ENCODE data around the gene TNFSF18.
A peak's percentile ranks its signal among the peaks of the same experiment; 100 is the strongest.
"Not testable (repeated sequence)": the region's sequence is repeated elsewhere in the genome, so short reads cannot be mapped to it uniquely, and the experiment has no call there.

TNFSF18 gene, protein sequence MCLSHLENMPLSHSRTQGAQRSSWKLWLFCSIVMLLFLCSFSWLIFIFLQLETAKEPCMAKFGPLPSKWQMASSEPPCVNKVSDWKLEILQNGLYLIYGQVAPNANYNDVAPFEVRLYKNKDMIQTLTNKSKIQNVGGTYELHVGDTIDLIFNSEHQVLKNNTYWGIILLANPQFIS

DNA sequence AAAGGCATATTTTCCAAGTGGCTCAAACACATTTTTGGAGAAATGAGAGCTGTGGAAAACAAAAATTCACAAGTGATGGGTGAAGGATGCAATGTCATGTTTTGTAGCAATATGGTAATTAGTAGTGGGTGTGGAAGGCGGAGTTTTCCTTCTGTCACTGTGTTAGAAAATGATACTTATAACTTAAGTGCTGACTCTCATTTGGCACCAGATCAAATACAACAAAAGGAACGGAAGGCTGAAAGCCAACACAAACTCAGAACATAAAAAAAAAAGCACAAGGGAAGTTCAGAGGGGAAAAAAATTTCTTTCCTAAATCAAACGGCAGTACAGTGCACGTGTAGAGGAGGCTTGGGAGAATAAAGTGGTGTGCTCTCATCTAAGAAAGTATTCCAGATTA, at the start of gene TNFSF18:
TNFSF18 (minus strand) TSS at position 77 of the 400 bp plus-strand sequence; CDS start at position 32, 45 bp downstream.
- DNase-seq (ENCODE audit: low spot score) = peak; percentile 25

DNA sequence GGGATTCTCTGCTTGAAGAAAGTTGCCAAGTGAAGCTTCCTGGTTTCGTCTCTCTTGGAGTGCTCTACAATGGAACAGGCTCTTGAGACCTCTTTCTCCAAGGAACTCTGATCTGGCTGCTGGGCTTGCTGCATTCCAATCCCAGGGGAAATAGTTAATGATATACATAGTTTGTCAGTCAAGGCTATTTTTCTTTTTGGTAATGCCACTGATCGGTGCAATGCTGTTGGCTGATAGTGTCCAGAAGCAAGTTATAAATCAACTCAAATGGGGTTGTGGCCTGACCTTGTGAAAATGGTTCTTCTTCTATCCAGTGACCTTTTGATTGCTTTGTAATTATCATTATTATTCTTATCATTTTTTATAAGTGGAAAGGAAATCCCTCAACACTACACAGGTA, 48.4 kb upstream of the TNFSF18 start:
- no peak for DNase-seq (ENCODE audit: low spot score)

DNA sequence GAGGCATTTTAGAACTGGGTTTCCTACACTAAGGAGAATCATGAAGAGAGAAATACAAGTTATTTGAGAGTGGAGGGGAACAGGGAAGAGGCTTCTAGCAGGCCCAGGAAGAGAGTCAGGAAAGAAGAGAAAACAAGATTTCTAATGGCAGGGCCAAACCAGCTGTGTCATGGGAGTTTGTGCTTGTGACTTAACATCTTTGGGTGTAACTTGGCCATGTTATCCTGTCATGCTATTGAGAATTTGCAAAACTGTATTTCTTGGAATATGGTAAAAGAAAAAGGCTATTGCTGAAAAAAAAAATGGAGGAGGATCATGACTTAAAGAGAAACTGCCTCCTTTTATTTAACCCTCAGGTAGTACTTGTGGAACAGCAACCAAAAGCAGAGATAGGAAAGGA, 47.4 kb upstream of the TNFSF18 start:
- no peak for DNase-seq (ENCODE audit: low spot score)

DNA sequence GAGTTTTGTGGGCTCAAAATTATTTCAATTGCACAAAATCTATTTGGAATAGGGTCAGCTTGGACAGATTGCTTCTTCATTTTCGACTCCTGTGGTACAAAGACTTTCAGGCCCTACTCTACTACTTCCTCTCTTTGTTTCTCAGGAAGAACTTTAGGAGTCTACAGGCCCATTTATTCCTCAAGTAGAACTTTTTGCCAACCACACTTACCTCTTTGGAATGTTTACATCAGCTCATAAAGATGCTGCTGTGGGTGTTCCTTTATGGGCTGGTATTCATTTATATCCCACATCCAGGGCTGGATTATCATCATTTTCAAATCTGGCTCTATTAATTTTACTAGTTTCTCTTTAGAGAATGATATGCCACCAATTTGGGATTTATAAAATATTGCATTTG, 46.3 kb upstream of the TNFSF18 start:
- DNase-seq (ENCODE audit: low spot score) = no peak

DNA sequence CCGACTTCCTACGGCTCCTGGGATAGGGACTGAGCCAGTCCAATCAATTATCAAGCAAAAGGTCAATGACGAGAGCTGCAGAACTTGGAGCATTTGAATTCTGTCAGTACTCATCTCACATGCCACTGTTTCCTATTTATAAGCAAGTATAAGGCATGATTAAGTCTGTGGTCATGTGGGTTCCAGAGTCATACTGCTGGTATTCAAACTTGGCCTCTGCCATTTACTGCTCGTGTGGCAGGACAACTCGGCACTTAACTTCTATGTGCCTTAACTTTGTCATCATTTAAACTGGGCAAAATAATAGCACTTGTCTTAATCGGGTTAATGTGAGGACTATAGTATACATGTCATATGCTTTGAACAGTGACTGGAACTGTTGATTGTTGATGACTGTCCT, 44.9 kb upstream of the TNFSF18 start:
- DNase-seq (ENCODE audit: low spot score) = no peak

DNA sequence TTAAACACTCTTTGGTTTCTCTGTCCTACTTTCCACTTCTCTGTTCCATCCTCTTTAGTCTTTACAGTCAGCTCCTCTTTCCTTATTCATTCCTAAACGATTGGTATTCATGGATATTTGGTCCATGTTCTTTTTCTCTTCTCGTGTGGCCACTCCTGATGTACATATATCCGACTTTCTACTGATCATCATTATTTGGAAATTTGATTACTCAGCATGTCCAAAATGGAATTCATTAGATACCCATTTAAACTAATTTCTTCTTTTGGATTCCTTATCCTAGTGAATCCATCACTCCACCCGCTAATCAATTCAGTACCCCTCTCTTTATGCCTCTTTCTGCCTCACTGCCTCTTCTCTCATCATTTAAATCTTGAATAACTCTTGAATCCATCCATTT, 43.8 kb upstream of the TNFSF18 start:
- DNase-seq (ENCODE audit: low spot score) = no peak

DNA sequence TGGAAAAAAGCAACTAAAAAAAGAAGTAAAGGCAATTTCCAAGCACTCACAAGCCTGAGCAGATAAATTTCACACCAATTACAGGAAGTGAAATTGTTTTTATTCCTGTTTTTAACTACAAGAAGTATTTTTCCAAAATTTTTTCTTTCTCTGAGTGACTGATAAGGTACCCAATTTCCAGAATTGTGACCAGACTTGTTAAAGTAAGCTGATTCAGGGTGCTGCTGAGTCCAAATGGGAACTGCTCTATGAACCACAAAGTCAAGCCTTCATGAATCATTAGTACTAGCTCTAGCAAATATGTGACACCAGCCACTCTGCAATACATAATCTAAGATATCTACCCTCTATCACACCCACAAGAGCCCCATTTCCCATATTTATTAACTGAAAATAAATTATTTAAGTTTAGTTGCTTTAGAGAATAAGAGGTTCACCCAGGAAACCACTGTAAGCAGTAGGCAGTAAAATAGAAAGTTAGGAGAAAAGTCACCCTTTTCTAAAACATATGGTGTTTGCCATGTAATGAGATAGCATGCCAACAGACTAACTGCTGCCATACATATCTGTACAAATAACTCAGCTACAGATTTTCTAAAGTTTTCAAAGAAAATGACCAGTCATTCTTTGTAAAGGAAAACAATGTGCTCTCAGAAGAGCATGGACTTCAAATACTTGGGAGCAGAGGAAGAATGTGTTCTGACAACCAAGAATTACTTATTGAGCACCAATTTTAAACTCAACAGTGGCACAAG, 43.1 kb upstream of the TNFSF18 start:
- no peak for DNase-seq (ENCODE audit: low spot score)

DNA sequence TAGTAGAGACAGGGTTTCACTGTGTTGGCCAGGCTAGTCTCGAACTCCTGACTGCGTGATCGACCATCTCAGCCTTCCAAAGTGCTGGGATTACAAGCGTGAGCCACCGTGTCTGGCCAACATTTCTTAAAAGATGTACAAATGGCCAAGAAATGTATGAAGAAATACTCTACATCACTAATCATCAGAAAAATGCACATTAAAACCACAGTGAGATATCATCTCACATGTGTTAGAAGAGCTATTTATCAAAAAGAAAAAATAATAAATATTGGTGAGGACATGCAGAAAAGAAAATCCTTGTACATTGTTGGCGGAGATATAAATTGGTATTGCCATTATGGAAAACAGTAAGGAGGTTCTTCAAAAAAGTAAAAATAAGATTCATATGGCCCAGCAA, 33.6 kb upstream of the TNFSF18 start:
- no peak for DNase-seq (ENCODE audit: low spot score)

DNA sequence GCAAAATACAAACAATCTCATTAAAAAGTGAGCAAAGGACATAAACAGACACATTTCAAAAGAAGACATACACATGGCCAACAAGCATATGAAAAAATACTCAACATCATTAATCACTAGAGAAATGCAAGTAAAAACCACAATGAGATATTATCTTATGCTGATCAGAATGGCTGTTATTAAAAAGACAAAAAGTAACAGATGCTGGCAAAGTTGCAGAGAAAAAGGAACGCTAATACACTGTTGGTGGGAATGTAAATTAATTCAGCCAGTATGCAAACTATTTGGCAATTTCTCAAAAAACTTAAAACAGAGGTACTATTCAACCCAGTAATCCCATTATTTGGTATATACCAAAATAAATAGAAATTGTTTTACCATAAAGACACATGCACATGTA, 32.2 kb upstream of the TNFSF18 start:
- DNase-seq (ENCODE audit: low spot score) = no peak

DNA sequence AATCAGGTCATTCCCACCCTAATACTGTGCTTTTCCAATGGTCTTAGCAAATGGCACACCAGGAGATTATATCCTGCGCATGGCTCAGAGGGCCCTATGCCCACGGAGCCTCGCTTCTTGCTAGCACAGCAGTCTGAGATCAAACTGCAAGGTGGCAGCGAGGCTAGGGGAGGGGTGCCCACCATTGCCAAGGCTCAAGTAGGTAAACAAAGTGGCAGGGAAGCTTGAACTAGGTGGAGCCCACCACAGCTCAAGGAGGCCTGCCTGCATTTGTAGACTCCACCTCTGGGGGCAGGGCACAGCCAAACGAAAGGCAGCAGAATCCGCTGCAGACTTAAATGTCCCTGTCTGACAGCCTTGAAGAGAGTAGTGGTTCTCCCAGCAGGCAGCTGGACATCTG, 23.5 kb upstream of the TNFSF18 start:
- not testable (repeated sequence) for DNase-seq (ENCODE audit: low spot score)

DNA sequence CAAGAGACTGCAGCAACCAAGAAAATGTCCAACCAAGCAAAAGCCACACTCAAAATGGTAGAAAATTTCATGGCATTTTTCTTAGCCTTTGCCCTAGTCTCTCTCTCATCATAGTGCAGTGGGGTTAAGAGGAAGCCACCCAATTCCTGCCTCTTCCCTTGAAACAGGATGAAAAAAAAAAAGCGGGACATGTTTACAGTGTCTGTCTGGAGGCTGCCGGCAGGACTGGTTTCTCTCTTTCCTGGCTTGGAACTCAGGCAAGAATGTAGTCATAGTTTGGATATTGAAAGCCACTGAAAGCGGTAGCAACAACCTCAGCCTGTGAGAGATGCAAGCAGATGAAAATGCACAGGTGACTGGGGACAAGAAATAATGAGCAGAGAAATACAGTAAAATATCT, 13.3 kb upstream of the TNFSF18 start:
- no peak for DNase-seq (ENCODE audit: low spot score)

DNA sequence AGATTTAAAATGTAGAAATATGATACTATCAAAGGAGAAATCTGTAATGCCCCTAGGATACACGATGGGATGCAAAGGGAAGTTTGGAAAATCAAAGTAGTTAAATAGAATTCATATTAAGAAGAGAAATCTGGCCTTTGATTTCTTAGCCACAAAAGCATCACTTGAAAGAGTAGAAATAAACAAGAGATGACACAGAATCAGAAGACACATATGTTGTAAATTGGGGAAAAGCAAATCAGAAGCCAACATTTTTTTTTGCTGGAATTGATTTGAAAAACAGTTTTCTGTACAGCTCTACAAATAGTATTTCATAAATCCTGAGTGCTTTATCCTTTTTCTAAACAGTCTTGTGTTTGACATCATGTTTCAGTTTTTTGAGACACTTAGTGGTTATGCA, 12.4 kb upstream of the TNFSF18 start:
- no peak for DNase-seq (ENCODE audit: low spot score)

DNA sequence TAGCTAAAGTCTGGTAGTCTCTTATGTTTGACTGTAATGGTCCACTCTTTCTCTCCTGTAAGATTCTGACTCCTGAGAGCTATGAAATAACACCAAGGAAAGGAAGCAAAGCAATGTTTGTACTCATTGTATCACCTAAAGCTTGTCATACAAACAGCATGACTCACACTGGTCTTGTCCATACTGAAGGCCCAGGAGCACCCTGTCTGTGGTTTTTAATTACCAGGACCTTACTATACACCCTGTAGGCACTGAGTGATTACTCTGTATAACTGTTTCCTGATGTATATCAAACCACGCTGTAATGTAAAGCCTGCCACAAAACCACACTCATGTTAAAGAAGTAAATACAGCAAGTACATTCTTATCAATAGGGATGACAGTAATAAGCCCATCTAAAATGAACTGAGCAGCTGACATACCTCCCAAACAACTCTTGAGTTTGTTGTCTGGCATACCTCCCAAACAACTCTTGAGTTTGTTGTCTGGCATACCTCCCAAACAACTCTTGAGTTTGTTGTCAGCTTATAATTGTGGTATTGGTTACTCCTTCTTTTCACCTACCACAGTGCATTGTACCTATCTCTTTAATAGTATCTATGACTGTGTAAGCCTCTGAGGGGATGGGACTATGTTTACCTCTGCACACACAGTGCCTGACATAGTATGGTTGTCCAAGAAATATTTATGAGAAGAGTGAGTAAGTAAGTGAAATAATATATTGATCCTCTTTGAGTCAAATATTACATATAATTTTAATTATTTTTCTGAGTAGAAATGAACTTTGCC, 11.6 kb upstream of the TNFSF18 start:
- no peak for DNase-seq (ENCODE audit: low spot score)

DNA sequence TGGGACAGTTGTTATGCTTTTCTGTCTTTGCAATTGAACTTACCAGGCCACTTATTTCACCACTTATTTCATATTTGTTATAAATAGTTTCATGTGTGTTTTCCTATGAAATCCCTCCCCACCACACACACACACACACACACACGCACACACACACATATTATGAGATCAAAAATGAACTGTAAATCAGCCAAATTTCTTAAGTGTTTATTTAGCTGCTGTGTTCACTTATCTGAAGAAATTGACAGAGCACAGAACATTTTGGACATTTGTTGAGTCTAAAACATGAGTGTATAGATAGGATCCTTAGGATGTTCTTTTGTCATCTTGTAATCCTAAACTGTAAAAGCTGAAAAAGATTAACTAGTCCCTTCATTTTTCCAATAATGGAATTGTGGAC, 7.8 kb upstream of the TNFSF18 start:
- DNase-seq (ENCODE audit: low spot score) = no peak

DNA sequence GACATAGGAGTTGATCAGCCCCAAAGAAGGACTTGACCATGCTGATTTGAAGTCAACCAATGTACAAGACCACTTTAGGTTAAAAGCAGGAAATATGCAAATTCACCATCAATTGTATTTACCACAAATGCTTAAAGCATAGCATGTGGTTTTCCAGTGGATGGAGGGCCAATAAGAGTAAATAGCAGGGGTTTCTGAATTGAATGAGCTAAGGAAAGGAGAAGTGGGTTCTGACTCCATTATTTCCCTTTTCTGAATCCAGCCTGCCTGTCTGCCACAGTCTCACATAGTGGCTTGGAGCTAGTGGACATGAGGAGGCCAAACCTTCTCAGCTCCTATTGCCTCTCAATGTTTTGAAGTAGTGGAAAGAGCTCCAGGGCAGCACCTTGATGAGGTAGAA, 7.2 kb upstream of the TNFSF18 start:
- DNase-seq (ENCODE audit: low spot score) = no peak

DNA sequence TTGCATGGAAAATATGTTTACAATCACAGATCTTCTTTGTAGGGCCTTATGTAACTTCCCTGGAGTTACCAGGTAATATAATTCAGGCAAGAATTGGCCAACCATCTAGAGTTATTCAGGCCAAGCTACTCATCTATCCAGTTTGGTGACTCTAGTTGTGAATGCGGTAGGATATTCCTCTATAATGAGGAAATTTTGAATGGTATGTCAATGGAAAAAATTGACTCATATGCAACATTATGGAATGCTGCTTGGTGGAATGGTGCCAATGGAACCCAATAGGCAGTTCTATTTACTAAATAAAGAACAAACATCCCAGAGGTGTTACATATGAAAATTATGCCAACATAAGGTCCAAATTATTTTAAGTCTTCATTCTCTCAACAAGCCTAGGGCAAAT, 5.6 kb upstream of the TNFSF18 start:
- DNase-seq (ENCODE audit: low spot score) = no peak

DNA sequence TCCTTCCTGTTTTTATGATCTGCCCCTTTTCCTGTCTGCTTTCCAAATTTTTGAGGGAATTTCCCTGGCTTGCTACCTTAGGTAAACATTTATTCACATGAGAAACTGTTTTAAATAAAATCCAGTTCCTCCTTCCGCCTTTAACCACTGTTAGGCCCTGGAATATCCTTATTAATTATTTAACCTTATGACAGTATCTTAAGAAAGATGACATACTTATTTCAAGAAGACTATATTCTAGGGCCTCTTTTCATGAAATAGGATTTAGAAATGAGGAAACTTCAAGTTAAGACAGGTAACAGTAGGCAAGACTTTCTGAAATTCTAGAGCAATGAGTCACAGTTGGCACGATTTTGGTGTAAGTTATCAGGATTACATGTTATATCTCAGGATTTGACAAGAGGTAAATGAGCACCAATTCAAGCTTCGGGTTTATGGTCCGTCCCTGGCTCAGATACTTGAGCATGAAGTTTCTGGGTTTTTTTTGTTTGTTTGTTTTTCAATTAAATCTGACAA, 2.0 kb upstream of the TNFSF18 start:
- no peak for DNase-seq (ENCODE audit: low spot score)

DNA sequence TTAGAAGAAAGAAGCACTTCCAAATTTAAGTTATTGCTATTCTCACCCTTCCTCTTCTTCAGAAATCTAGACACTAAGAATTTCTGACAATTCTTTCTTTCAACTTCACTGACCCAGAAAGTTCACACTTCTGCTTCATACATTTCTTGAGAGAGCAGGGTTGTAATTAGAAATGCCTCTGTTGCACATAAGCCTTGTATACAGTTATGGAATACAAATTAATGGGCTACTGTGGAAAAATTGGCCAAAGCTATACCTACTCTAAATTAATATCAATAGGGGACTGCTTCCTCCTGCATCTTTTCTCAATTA, 1.5 kb downstream of the TNFSF18 start:
- DNase-seq (ENCODE audit: low spot score) = no peak

DNA sequence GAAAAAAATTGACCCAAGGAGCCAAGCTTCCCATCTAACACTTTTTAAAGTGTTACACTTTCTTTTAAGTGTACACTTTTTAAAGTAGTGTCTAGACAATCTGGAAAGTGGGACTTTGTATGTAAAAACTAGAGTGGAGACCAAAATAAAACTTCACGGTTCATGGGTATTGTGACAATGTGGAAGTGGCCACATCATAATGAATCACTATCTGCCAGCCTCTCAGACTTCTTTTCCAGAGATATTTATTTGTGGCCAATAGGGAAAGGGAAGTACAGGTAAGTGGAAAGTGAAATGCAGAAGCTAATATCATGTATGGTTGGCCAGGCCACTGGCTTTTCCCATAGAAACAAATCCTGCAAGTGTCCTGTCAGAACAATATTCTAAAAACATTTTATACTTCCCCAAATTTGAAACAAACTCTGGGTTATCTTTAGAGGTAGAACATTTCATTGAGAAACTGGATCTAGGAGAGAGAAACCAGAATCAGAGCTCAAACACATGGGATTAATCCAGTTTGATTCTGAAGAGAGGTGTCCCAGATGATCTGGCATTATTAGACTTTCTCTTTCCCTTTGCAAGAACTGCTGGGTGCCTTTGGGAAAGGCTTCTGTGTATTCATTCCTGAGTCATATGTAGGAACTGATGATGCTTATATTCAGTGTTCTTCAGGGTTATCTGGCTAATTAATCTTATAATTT, 2.0 kb downstream of the TNFSF18 start:
- DNase-seq (ENCODE audit: low spot score) = no peak

DNA sequence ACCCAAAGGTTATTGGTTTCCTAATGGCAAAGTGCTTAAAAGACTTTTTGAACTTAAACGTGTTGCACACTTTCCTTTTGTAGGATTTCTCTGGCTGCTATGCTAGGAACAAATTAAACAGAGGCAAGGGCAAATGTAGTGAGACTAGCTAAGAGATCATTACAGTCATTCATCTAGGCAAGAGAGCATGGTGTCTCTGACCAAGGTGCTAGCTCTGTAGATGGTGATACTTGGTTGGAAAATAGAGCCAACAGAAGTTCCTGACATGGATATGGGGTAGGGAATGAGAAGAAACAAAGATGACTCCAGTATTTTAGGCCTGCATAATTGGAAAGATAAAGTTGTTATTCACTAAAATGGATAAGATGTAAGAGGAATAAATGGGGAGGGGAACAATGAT, 6.1 kb downstream of the TNFSF18 start:
- DNase-seq (ENCODE audit: low spot score) = no peak

DNA sequence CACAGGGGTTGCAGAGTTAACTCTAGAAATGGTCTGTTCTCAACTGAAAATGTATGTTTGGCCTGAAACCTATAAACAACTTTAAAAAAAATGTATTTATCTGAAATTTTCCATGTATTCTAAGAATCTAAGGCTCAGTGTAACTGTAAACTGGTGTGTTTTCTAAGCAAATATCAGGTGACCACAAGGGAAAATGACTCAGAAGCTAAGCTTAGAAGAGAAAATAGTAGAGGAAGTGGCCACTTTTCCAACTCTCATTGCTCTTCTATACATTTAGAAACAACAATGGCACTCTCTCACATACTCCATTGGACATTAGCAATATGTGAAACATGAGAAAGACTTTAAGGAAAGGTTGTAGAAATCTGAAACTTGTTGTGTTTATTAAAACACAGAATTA, 7.5 kb downstream of the TNFSF18 start:
- DNase-seq (ENCODE audit: low spot score) = no peak

DNA sequence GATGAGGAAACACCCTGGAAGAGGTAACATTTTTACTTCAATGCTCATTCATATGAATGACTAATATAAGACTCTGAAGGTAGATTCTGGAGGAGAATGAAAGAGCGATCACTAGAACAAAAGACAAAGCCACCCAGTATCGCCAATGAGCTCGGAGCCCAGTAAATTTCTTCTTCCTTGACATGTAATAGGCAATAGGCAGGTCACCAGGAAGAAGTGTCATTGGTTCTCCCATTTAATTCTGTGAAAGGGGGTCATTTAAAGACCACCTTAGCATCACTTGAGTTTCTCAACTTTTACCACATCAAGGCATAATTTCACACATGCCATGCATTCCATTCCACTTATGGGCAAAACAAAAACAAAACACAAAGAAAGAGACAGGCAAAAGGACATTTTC, 7.9 kb downstream of the TNFSF18 start:
- no peak for DNase-seq (ENCODE audit: low spot score)

DNA sequence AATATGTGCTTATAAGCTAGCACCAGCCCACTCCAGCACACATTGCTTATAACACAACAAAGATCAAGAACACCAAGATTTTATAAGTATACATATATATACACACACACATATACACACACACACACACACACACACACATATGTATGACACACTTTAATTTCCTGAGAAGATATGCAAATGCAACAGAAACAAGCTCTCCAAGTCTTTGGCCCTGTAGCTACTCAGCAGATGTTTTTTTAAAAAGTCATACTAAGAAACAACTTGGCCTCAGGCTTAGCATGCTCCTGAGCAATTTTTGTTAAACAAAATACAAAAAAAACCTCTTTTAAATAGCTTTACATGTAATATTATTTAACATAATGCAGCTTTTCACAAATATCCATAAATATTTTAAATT, 11.1 kb downstream of the TNFSF18 start:
- DNase-seq (ENCODE audit: low spot score) = no peak
